ENCODE results near the gene PLXNC1.

PLXNC1 gene

GRCh38 chr12:94204499-94205247 is 56.3 kb downstream of the PLXNC1 start:
- no peak for DNase-seq (ENCODE audit: low spot score)

GRCh38 chr12:94205822-94206221 is 57.4 kb downstream of the PLXNC1 start:
- DNase-seq (ENCODE audit: low spot score): no peak

- DNase-seq (ENCODE audit: low spot score): no peak
These were observed 58.5 kb downstream of the PLXNC1 start for GRCh38 chr12:94206886-94207285.

- no peak for DNase-seq (ENCODE audit: low spot score)
These were observed 59.1 kb downstream of the PLXNC1 start for GRCh38 chr12:94207467-94207848.

GRCh38 chr12:94207849-94208621 is 59.7 kb downstream of the PLXNC1 start:
- no peak for DNase-seq (ENCODE audit: low spot score)

- DNase-seq (ENCODE audit: low spot score): no peak
These were observed 60.2 kb downstream of the PLXNC1 start for GRCh38 chr12:94208622-94208966.

- no peak for DNase-seq (ENCODE audit: low spot score)
These were observed 60.9 kb downstream of the PLXNC1 start for GRCh38 chr12:94209240-94209639.

- DNase-seq (ENCODE audit: low spot score): no peak
These were observed 62.6 kb downstream of the PLXNC1 start for GRCh38 chr12:94211021-94211420.

GRCh38 chr12:94218233-94218632 is 69.9 kb downstream of the PLXNC1 start:
- DNase-seq (ENCODE audit: low spot score): no peak

- DNase-seq (ENCODE audit: low spot score): no peak
These were observed 71.4 kb downstream of the PLXNC1 start for GRCh38 chr12:94219622-94220302.

GRCh38 chr12:94220804-94221203 is 72.4 kb downstream of the PLXNC1 start:
- no peak for DNase-seq (ENCODE audit: low spot score)

- DNase-seq (ENCODE audit: low spot score): no peak
These were observed 74.1 kb downstream of the PLXNC1 start for GRCh38 chr12:94222351-94223084.

GRCh38 chr12:94223842-94224241 is 75.5 kb downstream of the PLXNC1 start:
- DNase-seq (ENCODE audit: low spot score): no peak

GRCh38 chr12:94225506-94225905 is 77.1 kb downstream of the PLXNC1 start:
- no peak for DNase-seq (ENCODE audit: low spot score)

- DNase-seq (ENCODE audit: low spot score): peak; percentile 61
These were observed 77.7 kb downstream of the PLXNC1 start for GRCh38 chr12:94225947-94226630.

- DNase-seq (ENCODE audit: low spot score): no peak
These were observed 78.7 kb downstream of the PLXNC1 start for GRCh38 chr12:94227066-94227465.

GRCh38 chr12:94228488-94228907 is 80.1 kb downstream of the PLXNC1 start:
- DNase-seq (ENCODE audit: low spot score): no peak

GRCh38 chr12:94229902-94230301 is 81.5 kb downstream of the PLXNC1 start:
- DNase-seq (ENCODE audit: low spot score): no peak

- DNase-seq (ENCODE audit: low spot score): no peak
These were observed 82.1 kb downstream of the PLXNC1 start for GRCh38 chr12:94230357-94230905.

- no peak for DNase-seq (ENCODE audit: low spot score)
These were observed 83.3 kb downstream of the PLXNC1 start for GRCh38 chr12:94231709-94232108.

GRCh38 chr12:94235848-94236247 is 87.5 kb downstream of the PLXNC1 start:
- no peak for DNase-seq (ENCODE audit: low spot score)

Measured in iPS-NIHi11 (cell line).